Fibroblast of skin of right quadriceps (primary cell): ENCODE data around the gene ATG5.
A peak's percentile ranks its signal among the peaks of the same experiment; 100 is the strongest.

ENCODE experiments used
- DNase-seq: peaks from one replicate; pipeline ENCODE4 v3.0.0-alpha.2; 2013

The ATG5 gene

GRCh38 chr6:106215608-106216007 lies 110.0 kb downstream of the ATG5 start:
- DNase-seq, result no peak

- no peak for DNase-seq
These were observed 111.0 kb downstream of the ATG5 start for GRCh38 chr6:106214531-106214930.

DNA sequence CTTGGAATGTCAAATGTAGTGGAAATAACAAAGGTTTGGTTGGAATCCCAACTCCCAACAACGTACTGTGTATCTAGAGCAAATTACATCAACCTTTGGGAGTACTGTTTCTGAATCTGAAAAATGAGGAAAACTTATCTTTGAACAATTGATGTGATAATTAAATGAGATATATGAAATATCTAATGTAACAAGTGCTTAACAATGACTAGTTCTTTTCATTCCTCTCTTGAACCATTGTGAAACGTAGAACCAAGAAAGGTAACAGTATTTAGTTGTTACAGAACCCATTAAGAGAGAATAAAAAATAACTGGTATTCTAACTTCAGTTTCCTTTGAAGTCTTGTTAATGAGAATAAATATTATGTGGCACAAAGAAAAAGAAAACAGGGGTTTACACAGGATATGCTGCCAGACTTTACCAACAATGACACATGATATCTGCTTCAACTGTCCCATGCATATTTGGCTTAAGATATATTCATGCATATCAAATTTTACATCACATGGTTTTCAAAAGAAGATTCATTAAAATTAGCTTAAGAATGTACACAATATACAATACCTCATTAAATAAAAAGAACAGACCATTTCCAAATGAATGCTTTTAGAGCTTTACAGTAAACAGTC lies 111.8 kb downstream of the ATG5 start:
- no peak for DNase-seq

- no peak for DNase-seq
These were observed 113.0 kb downstream of the ATG5 start for GRCh38 chr6:106212576-106212975.

- DNase-seq, result no peak
These were observed 118.7 kb downstream of the ATG5 start for GRCh38 chr6:106206905-106207304.

- DNase-seq, result no peak
These were observed 120.6 kb downstream of the ATG5 start for GRCh38 chr6:106204961-106205360.

GRCh38 chr6:106199998-106200397 lies 125.6 kb downstream of the ATG5 start:
- peak; percentile 96 for DNase-seq

DNA sequence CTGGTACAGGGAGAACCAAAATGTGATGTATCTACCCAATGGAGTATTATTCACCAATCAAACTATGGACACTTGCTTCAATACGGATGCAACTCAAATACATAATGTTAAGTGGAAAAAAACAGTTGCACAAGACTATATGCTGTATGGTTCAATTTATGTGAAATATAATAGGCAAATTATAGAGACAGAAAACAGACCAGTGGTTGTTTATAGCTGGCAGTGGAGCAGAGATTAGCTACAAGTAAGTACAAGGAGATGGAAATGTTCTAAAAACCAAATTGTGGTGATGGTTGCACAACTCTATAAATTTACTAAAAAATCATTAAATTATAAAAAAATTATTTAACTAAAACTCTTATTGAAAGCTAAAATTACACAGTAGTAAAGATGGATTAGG lies 126.2 kb downstream of the ATG5 start:
- no peak for DNase-seq

DNA sequence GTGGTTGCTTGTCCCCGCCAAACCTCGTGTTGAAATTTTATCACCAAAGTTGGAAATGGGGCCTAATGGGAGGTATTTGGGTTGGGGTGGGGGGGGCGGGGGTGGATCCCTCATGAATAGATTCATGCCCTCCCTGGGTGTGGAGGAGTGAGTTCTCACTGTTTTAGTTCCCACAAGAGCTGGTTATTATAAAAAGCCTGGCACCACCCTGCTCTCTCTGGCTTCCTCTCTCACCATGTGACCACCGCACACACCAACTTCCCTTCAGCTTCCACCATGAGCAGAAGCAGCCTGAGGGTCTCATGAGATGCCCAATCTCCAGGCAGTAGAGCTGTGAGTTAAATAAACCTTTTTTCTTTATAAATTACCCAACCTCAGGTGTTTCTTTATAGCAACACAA lies 128.1 kb downstream of the ATG5 start:
- no peak for DNase-seq

DNA sequence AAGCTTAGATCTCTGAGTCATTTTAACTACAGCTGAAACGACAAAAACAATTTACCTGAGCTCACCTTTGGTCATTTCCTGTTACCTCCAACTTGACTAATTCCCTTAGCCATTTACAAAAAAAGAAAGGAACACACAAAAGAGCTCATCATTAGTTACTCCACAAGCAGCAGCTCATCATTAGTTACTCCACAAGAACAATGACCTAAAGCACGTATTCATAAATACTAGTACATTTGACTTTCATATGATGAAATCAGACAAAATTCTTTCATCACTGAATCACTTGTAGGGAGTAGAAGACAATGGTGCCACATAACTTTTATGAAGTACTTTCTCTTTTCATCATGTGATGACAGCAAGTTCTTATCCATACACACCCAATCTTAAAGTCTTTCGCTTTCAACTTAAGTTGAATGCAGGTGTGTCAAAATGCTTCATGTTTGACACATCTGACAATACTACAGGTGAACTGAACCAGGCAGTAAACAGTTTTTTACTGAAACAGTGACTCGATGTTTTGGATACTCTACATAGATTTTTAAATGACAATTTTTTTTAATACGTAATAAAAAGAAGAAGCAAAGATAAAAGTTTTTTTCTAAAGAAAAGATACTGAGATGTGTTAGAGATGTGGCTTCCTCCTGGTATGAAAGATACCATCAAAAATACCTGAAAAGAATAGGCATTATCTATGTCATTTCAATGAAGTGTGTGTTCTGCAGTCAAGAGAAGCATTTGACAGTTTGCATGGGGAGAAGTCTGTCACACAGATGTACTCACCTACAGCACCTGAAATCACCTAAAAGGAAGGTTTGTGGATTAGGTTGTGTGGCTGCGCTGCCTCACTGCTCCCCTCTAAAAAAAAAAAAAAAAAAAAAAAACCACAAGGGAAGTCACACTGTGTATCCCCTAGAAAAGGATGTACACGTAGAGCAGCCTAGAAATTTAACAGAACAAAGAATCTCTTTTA lies 130.3 kb downstream of the ATG5 start:
- peak; percentile 65 for DNase-seq

DNA sequence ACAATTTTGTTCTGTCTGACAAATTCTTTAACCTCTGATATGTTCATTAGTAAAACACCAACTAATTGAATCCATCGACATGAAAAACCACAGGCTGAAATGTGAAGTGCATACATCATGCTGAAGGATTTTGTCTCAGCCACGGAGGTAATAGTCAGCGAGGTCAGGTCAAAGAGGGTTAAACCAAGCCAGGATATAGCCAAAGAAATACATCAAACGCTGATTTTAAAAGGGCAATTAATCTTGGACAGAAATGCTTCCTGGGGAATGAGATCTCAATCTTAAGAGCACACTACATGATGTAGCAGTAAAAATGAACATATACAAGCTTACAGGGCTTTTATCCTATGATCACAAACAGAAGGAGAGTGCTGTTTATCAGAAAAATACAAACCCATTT lies 132.7 kb downstream of the ATG5 start:
- DNase-seq, result peak; percentile 91

DNA sequence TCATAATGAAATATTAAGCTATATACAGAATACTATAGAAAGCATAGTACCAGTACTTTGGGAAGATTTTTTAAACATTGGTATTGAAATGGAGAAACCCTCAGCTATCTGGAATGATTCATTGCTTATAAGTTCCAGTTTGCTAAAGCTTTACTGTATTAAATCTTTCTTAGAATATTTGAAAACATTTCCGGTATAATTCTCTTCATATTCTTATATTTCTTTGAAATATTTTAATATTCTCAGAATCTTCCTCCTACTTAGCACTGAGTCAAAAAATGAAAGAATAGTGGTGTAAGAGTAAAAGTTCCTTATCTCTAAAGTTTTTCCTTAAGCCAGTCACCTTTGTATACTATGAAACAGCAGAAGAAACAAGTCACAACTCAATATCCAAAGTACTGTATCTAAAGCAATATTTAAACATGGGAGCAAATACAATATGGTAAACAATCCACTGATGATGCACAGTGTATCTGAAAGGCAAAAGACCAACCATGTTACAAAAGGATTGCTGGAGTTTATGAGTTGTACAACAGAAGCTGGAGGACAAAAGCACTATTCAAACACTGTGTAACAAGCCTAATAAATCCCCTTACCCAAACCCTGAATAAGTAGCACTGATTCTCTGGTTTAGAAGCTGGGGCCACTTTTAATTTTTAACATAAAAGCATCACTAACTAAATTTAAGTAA lies 137.3 kb downstream of the ATG5 start:
- no peak for DNase-seq

DNA sequence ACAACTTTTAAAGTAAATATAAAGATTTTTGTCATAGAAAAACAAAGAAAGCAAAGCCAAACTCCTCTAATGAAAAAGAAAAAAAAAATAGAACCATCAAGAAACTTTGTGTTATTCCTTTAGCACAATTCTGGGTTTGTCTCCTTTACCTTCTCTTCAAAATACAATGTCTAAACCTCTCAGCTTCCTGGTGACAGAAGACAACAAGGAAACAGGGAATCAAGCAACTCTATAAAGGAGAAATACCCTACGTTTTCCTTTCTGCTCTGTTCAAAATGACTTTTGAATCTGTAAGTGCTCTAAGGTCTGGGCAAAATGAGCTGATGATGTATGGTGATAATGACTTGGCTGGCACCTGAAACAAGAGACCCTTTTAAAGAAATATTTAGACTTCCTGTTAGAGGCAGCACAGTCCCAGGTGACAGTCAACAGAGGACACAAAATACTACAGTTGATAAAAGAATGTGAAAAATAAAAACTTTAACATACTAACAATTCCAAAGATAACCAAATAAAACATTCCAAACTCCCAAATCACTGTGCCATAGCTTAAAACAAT lies 138.1 kb downstream of the ATG5 start:
- no peak for DNase-seq

DNA sequence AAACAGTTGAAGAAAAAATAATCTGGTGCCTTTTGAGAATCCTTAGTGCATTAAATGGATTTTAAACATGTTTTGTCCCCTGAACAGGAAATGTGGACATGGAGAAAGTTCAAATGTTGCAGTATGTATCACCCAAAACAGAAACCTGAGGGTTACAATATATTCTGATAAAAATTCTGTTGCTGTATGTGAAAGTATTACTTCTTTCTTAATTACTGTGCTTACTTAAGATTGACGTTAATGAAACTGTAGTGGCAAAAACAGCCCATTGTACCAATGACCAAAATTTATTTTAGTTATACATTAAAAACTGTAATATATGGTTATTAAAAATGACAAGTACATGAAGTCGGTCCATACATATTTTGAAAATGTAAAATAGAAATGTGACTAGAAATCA lies 138.8 kb downstream of the ATG5 start:
- no peak for DNase-seq

DNA sequence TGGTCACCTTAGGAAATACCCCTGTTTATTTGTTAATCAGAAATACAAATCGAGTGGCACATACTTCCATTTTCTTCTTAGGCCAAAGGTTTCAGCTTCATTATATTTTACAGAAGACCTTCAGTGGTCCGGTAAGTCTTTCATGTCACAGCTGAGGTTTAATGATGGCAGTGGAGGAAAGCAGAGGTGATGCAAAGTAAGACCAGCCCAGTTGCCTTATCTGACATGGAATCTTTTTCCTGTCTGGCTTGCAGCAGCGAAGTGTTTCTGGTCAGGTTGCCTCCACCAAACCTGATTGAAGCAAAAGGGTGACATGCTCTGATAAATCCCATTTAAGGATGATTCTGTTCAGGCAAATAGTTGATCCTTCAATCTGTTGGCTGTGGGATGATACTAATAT lies 139.4 kb downstream of the ATG5 start:
- no peak for DNase-seq

- no peak for DNase-seq
These were observed 139.9 kb downstream of the ATG5 start for GRCh38 chr6:106185615-106186014.

GRCh38 chr6:106184629-106185028 lies 140.9 kb downstream of the ATG5 start:
- peak; percentile 15 for DNase-seq

DNA sequence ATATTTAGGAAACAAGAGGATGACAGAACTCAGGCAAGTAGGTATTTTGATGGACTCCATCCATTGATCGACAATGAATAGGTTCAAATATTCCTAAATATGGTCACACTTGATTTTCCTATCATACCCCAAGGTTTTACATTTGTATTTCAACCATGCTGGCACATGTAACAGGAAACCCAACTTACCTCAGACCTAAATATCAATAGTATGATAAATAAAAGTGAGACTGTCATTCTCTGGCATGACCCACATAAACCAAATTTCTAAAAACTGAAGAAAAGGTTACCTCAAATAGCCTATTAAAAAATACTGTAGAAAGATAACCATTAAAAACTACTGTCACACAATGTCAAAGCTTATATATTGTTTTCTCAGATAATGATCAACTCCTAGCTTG lies 142.1 kb downstream of the ATG5 start:
- no peak for DNase-seq

GRCh38 chr6:106182455-106182854 lies 143.1 kb downstream of the ATG5 start:
- DNase-seq, result no peak

GRCh38 chr6:106181664-106182418 lies 143.7 kb downstream of the ATG5 start:
- peak; percentile 94 for DNase-seq

DNA sequence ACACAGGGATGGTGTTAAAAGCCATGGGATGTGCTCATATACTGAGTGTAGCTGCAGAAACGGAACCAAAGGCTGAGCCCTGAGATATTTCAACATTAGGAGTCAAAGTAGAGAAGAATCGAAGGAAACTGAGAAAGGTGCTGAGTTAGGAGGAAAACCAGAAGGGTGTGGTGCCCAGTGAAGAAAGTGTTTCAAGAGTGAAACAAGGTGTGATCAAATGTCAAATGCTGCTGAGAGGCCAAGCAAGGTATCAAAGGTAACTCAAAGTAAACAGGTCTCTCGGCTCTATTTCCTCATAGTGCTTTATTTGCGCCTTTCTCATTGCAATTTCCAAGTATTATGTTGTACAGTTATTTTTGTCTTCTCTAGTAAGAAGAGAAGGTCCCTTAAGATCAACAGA lies 145.4 kb downstream of the ATG5 start:
- DNase-seq, result no peak

GRCh38 chr6:106178900-106179299 lies 146.7 kb downstream of the ATG5 start:
- DNase-seq, result no peak

GRCh38 chr6:106177786-106178185 lies 147.8 kb downstream of the ATG5 start:
- no peak for DNase-seq
